DOHH2 (cell line): ENCODE results near the gene SKAP2.

Experiments
- H3F3A ChIP-seq: fragments of 200-600 bp; sonication (generic), shearing (Covaris generic); 2 replicates; pipeline ENCODE4 v1.6.0; 2016; ENCODE audit warnings: antibody characterized with exemption, mild to moderate bottlenecking; ENCODE audit not compliant: control insufficient read depth, insufficient read depth
- H3K27ac ChIP-seq: fragments of 200-600 bp; sonication (generic); 2 replicates; pipeline ENCODE4 v1.5.1; 2014; ENCODE audit warnings: low read depth, mild to moderate bottlenecking, low read length, moderate library complexity
- H3K27me3 ChIP-seq: fragments of 200-600 bp; sonication (generic); 2 replicates; pipeline ENCODE4 v1.6.1; 2014; ENCODE audit warnings: mild to moderate bottlenecking, low read length, mixed read lengths; ENCODE audit not compliant: control insufficient read depth
- H3K36me3 ChIP-seq: fragments of 200-600 bp; sonication (generic); 2 replicates; pipeline ENCODE4 v1.6.1; 2014; ENCODE audit warnings: mild to moderate bottlenecking, low read length, moderate library complexity, mixed read lengths; ENCODE audit not compliant: control insufficient read depth
- H3K4me1 ChIP-seq: fragments of 200-600 bp; sonication (generic); 2 replicates; pipeline ENCODE4 v1.6.1; 2014; ENCODE audit warnings: mild to moderate bottlenecking, low read length, mixed read lengths; ENCODE audit not compliant: control insufficient read depth
- H3K4me2 ChIP-seq: fragments of 200-600 bp; sonication (generic); 2 replicates; pipeline ENCODE4 v1.6.0; 2014; ENCODE audit warnings: mild to moderate bottlenecking, low read length, moderate library complexity
- H3K4me3 ChIP-seq: fragments of 200-600 bp; sonication (generic); 2 replicates; pipeline ENCODE4 v1.5.1; 2014; ENCODE audit warnings: mild to moderate bottlenecking, low read length, mixed read lengths
- H3K79me2 ChIP-seq: fragments of 200-600 bp; sonication (generic); 2 replicates; pipeline ENCODE4 v1.6.1; 2014; ENCODE audit warnings: mild to moderate bottlenecking, low read length, mixed read lengths; ENCODE audit not compliant: control insufficient read depth
- H3K9me2 ChIP-seq: fragments of 200-600 bp; sonication (generic); replicated peaks from 2 replicates; pipeline ENCODE4 v1.6.1; 2014; ENCODE audit warnings: mild to moderate bottlenecking, low read length, mixed read lengths; ENCODE audit not compliant: control insufficient read depth
- H3K9me3 ChIP-seq: fragments of 200-600 bp; sonication (generic); 2 replicates; pipeline ENCODE4 v1.6.1; 2014; ENCODE audit warnings: antibody characterized with exemption, low read length, mixed read lengths; ENCODE audit not compliant: control insufficient read depth, insufficient read depth
- H4K20me1 ChIP-seq: fragments of 200-600 bp; sonication (generic); 2 replicates; pipeline ENCODE4 v1.6.0; 2014; ENCODE audit warnings: low read depth, mild to moderate bottlenecking, antibody characterized with exemption, low read length, moderate library complexity; ENCODE audit not compliant: control insufficient read depth, insufficient read depth
- EZH2phosphoT487 ChIP-seq: fragments of 200-600 bp; sonication (generic); IDR thresholded peaks from 2 replicates; pipeline ENCODE4 v1.6.1; 2017; ENCODE audit warnings: borderline replicate concordance, mild to moderate bottlenecking, antibody characterized with exemption, low read length, moderate library complexity, mixed read lengths
- TF ChIP-seq, protein P1 (sequence below): fragments of 200-600 bp; sonication (generic); IDR thresholded peaks from one replicate; pipeline ENCODE4 v1.5.1; 2014; ENCODE audit warnings: antibody characterized with exemption, mild to moderate bottlenecking, low read depth, low read length; ENCODE audit not compliant: poor library complexity, severe bottlenecking

The SKAP2 gene

DNA sequence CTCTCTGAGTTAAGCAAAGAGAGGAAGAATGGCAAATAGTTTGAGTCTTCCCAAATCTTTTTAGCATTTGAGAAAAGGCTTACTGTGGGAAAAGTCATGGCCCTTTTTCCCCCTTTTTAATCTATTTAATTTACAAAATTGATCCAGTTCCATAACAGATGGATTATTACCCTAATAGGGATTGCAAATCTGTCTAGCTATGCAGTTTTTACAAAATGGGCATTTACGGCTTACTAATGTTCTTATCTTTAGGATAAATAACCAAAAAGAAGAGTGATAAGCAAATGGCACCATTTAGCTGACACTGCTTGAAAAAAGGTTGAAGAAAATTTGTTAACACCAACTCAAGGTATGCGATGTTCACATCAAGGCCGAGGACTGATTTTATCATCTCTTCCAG is 169.7 kb downstream of the SKAP2 start:
- no peaks in the 10 kb centered on the region for H3K27me3 ChIP-seq
- TF ChIP-seq, protein P1, sequence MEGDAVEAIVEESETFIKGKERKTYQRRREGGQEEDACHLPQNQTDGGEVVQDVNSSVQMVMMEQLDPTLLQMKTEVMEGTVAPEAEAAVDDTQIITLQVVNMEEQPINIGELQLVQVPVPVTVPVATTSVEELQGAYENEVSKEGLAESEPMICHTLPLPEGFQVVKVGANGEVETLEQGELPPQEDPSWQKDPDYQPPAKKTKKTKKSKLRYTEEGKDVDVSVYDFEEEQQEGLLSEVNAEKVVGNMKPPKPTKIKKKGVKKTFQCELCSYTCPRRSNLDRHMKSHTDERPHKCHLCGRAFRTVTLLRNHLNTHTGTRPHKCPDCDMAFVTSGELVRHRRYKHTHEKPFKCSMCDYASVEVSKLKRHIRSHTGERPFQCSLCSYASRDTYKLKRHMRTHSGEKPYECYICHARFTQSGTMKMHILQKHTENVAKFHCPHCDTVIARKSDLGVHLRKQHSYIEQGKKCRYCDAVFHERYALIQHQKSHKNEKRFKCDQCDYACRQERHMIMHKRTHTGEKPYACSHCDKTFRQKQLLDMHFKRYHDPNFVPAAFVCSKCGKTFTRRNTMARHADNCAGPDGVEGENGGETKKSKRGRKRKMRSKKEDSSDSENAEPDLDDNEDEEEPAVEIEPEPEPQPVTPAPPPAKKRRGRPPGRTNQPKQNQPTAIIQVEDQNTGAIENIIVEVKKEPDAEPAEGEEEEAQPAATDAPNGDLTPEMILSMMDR = no peak
- no peak for TF ChIP-seq EZH2phosphoT487
- H3F3A ChIP-seq = no peaks in the 10 kb centered on the region
- H3K36me3 ChIP-seq = no peaks in the 10 kb centered on the region
- no peaks in the 10 kb centered on the region for H3K79me2 ChIP-seq
- H3K4me1 ChIP-seq = peaks cover 13% of the 10 kb centered on the region
- H3K4me3 ChIP-seq = no peak overlapping the region
- no peak overlapping the region for H3K27ac ChIP-seq
- H3K9me3 ChIP-seq = no peaks in the 10 kb centered on the region
- H4K20me1 ChIP-seq = no peaks in the 10 kb centered on the region
- H3K9me2 ChIP-seq = no peaks in the 10 kb centered on the region
- H3K4me2 ChIP-seq = no peak overlapping the region

DNA sequence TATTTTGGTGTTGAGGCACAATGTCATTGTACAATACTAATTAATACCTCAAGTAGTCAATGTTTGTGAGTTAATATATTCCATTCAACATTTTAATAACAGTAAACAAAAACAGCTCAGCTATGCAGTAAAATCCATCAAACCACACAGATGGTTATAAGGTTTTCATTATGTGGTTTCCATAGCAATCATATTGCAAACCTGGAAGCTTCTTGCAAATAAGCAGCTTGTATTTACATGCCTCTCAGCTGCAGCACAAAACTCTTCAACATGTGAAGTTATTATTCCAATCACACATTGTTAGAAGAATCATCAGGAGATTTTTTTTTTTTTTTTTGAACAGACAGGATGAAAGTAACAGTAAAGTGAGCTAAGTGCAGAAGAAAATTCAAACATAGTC is 170.2 kb downstream of the SKAP2 start:
- Histone ChIP-seq H3F3A (no peaks in the 10 kb centered on the region; the same call in 1 of the 2 replicates), H3K4me3 (no peak overlapping the region), H3K79me2 (no peaks in the 10 kb centered on the region), H3K4me1 (peaks cover 19% of the 10 kb centered on the region), H3K27me3 (no peaks in the 10 kb centered on the region), H3K9me3 (no peaks in the 10 kb centered on the region), H3K9me2 (no peaks in the 10 kb centered on the region), H3K4me2 (no peak overlapping the region), H3K36me3 (0 out of 2 replicates have a peak, but pooled peaks cover 3% of the 10 kb centered on the region), H3K27ac (no peak overlapping the region), H4K20me1 (no peaks in the 10 kb centered on the region)
- TF ChIP-seq EZH2phosphoT487 = no peak
- TF ChIP-seq, protein P1 = no peak

DNA sequence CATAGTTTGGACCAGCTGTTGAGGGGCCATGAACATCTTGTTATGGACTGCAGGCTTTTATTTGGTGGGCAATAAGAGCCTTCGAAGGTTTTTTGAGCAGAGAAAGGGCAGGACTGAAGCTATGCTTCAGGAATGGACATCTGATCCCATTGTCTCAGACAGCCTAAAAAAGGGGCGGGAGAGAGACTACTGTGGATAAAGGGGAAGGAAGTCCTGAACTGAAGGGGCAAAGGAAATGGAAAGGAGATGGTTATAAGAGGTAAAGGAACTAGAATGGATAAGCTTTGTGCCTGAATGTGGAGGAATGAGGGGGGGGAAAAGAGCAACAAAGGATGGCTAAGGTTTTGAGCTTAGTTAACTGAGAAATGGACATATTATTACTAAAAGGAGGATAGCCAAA is 172.5 kb downstream of the SKAP2 start:
- Histone ChIP-seq H3K4me3 (no peak overlapping the region), H3K27me3 (no peaks in the 10 kb centered on the region), H3K9me3 (no peaks in the 10 kb centered on the region), H4K20me1 (no peaks in the 10 kb centered on the region), H3K4me1 (peaks cover 30% of the 10 kb centered on the region), H3K9me2 (no peaks in the 10 kb centered on the region), H3K79me2 (no peaks in the 10 kb centered on the region), H3K36me3 (0 out of 2 replicates have a peak, but pooled peaks cover 3% of the 10 kb centered on the region), H3K4me2 (no peak overlapping the region), H3F3A (peaks cover 3% of the 10 kb centered on the region; the same call in 1 of the 2 replicates), H3K27ac (no peak overlapping the region)
- TF ChIP-seq EZH2phosphoT487 = no peak
- TF ChIP-seq, protein P1 = no peak

DNA sequence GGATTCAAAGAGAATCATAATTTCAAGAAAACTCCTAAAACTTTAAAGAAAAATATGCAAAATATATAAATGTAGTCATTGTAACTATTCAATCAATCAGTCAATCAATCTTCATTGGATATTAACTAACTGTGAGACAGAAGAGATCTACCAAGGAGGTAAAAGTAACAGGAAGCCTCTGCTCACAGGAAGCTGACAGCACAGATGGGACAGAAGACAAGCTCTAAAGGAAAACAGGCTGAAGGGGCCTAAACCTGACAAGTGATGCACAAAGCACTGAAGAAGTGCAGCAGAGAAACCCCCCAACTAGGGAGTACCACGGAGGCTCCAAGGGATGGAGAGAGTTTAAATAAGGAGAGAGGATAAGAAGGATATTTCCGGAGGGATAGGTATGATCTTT is 173.0 kb downstream of the SKAP2 start:
- Histone ChIP-seq H3K9me2 (no peaks in the 10 kb centered on the region), H3K4me3 (no peak overlapping the region), H3K27me3 (no peaks in the 10 kb centered on the region), H3K4me2 (no peak overlapping the region), H4K20me1 (no peaks in the 10 kb centered on the region), H3K36me3 (0 out of 2 replicates have a peak, but pooled peaks cover 3% of the 10 kb centered on the region), H3K4me1 (peaks cover 34% of the 10 kb centered on the region), H3K79me2 (no peaks in the 10 kb centered on the region), H3F3A (peaks cover 3% of the 10 kb centered on the region; the same call in 1 of the 2 replicates), H3K27ac (no peak overlapping the region), H3K9me3 (no peaks in the 10 kb centered on the region)
- no peak for TF ChIP-seq EZH2phosphoT487
- TF ChIP-seq, protein P1 = no peak
